Measurements from ENCODE around the gene CORO6. TPM values are rescaled to one million over a fixed set of nuclear protein-coding genes. Genes with fewer than 3 reads are reported as not detected.

CORO6 gene
- total RNA-seq, 1 experiment from 2014 or later, result 35.0 TPM

DNA sequence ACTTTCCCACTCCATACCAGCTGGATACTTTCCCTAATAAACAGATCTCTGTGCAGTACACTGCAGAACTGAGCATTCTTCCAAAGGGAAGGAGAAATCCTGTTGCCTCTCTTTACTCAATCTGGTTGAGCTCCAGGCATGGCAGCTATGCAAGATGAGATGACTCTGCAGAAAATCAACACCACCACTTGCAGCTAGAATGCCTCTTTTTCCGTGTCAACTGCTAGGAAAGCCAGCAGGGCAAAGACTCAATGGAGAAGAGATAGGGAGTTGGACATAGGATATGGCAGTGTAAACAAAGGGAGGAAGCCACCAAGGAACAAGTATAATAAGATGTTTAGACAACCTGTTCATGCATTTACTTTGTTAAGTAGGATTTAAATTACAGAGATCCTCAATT is 40.4 kb upstream of the CORO6 start:
- Histone ChIP-seq H3K79me2 (ENCODE audit: low read depth) (no peaks in the 10 kb centered on the region), H3K4me2 (peak overlapping the region; percentile 20), H3K9me2 (ENCODE audit: insufficient read depth) (no peaks in the 10 kb centered on the region), H3K4me1 (replicated peaks; ENCODE audit: insufficient read depth) (peaks cover 51% of the 10 kb centered on the region), H2AFZ (no peak overlapping the region), H3K36me3 (ENCODE audit: low read depth) (no peaks in the 10 kb centered on the region), H3K9me3 (ENCODE audit: insufficient read depth, low read depth) (no peaks in the 10 kb centered on the region), H3K27me3 (ENCODE audit: insufficient read depth, low read depth) (no peaks in the 10 kb centered on the region), H4K20me1 (ENCODE audit: insufficient read depth) (no peaks in the 10 kb centered on the region), H3K27ac (peak overlapping the region; percentile 98), H3F3A (ENCODE audit: insufficient read depth, low read depth) (peaks cover 33% of the 10 kb centered on the region), H3K4me3 (no peak overlapping the region)
- POLR2A ChIA-PET (ENCODE audit: unreplicated experiment), result interaction anchor here (0.7 kb wide), 1 partner anchor 44 kb away, joined by 4 read pairs; no protein-coding TSS in a partner anchor
- peak; percentile 30 to 35 for DNase-seq
- TF ChIP-seq, protein P1, sequence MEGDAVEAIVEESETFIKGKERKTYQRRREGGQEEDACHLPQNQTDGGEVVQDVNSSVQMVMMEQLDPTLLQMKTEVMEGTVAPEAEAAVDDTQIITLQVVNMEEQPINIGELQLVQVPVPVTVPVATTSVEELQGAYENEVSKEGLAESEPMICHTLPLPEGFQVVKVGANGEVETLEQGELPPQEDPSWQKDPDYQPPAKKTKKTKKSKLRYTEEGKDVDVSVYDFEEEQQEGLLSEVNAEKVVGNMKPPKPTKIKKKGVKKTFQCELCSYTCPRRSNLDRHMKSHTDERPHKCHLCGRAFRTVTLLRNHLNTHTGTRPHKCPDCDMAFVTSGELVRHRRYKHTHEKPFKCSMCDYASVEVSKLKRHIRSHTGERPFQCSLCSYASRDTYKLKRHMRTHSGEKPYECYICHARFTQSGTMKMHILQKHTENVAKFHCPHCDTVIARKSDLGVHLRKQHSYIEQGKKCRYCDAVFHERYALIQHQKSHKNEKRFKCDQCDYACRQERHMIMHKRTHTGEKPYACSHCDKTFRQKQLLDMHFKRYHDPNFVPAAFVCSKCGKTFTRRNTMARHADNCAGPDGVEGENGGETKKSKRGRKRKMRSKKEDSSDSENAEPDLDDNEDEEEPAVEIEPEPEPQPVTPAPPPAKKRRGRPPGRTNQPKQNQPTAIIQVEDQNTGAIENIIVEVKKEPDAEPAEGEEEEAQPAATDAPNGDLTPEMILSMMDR (conservative IDR thresholded peaks at IDR 0.05), result no peak
- TF ChIP-seq EZH2 (IDR thresholded peaks at IDR 0.05; ENCODE audit: low read depth), result no peak
- intact Hi-C loops (cut with micrococcal nuclease; ENCODE audit: unreplicated experiment), result no loop called here
- CTCF ChIA-PET, result interaction anchor here (0.5 kb wide), 1 partner anchor 302 kb away, joined by 3 read pairs; no protein-coding TSS in a partner anchor
- BruUV-seq (replicated peaks), result no TSS peak

DNA sequence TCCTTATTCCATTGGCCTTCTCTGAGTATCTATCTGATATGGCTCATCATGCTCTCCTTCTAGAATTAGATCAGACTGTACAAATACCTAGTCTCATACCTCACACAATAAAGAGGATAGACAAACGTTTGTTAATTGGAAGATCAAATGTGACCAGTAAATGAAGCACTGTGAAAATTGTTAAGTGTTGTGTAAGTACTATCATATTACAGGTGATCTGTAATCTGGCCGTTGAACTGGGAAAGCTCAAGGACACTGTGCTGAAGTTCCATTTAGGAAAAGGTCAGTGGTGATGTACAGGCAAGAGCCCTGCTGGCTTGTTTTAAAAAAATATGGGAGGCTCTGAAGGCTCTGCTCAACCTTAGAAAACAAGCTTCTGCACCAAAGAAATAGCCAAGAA is 38.5 kb upstream of the CORO6 start:
- Histone ChIP-seq H3K27ac (no peak overlapping the region), H3K79me2 (ENCODE audit: low read depth) (no peaks in the 10 kb centered on the region), H2AFZ (no peak overlapping the region), H3K4me3 (no peak overlapping the region), H3K36me3 (ENCODE audit: low read depth) (no peaks in the 10 kb centered on the region), H4K20me1 (ENCODE audit: insufficient read depth) (no peaks in the 10 kb centered on the region), H3F3A (ENCODE audit: insufficient read depth, low read depth) (peaks cover 25% of the 10 kb centered on the region), H3K9me2 (ENCODE audit: insufficient read depth) (no peaks in the 10 kb centered on the region), H3K27me3 (ENCODE audit: insufficient read depth, low read depth) (no peaks in the 10 kb centered on the region), H3K4me1 (replicated peaks; ENCODE audit: insufficient read depth) (peaks cover 43% of the 10 kb centered on the region), H3K9me3 (ENCODE audit: insufficient read depth, low read depth) (no peaks in the 10 kb centered on the region), H3K4me2 (no peak overlapping the region; the same call in 1 of the 2 replicates)
- BruUV-seq (replicated peaks), result no TSS peak
- DNase-seq, result no peak
- ChIA-PET POLR2A (ENCODE audit: unreplicated experiment) (no interaction called here), CTCF (no interaction called here)
- TF ChIP-seq EZH2 (IDR thresholded peaks at IDR 0.05; ENCODE audit: low read depth), result no peak
- TF ChIP-seq, protein P1 (conservative IDR thresholded peaks at IDR 0.05), result no peak
- intact Hi-C loops (cut with micrococcal nuclease; ENCODE audit: unreplicated experiment), result no loop called here

DNA sequence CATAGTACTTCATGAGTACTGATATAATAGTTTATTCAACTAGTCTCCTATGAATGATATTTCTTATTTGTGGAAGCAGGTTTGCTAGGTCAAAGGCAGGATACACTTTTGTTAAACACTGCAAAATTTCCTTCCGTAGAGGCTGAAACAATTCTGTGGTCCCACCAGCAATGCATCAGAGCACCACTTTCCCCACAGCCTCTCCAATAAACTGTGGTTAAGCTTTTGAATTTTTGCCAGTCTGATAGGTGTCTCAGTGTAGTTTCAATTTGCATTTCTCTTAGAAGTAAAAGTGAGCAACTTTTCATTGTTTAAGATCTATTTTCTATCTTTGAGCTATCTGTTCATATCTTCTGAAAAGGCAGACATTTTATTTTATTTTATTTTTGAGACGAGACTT is 36.4 kb upstream of the CORO6 start:
- ChIA-PET POLR2A (ENCODE audit: unreplicated experiment) (no interaction called here), CTCF (no interaction called here)
- H3K4me3 ChIP-seq, result no peak overlapping the region

More for the DNA sequence above, 36.4 kb upstream of the CORO6 start:
- DNase-seq, result no peak
- Histone ChIP-seq H3K27me3 (ENCODE audit: insufficient read depth, low read depth) (no peaks in the 10 kb centered on the region), H3K9me2 (ENCODE audit: insufficient read depth) (no peaks in the 10 kb centered on the region), H2AFZ (no peak overlapping the region), H3K4me2 (no peak overlapping the region), H3K4me1 (replicated peaks; ENCODE audit: insufficient read depth) (peaks cover 23% of the 10 kb centered on the region), H3K79me2 (ENCODE audit: low read depth) (no peaks in the 10 kb centered on the region), H4K20me1 (ENCODE audit: insufficient read depth) (no peaks in the 10 kb centered on the region), H3K9me3 (ENCODE audit: insufficient read depth, low read depth) (no peaks in the 10 kb centered on the region), H3K27ac (no peak overlapping the region), H3K36me3 (ENCODE audit: low read depth) (no peaks in the 10 kb centered on the region), H3F3A (ENCODE audit: insufficient read depth, low read depth) (peaks cover 5% of the 10 kb centered on the region)
- no peak for TF ChIP-seq EZH2 (IDR thresholded peaks at IDR 0.05; ENCODE audit: low read depth)
- TF ChIP-seq, protein P1 (conservative IDR thresholded peaks at IDR 0.05), result no peak
- intact Hi-C loops (cut with micrococcal nuclease; ENCODE audit: unreplicated experiment), result no loop called here
- BruUV-seq (replicated peaks), result no TSS peak
